Ramos (cell line): Measurements from ENCODE around the gene RNF17.
"Not testable (repeated sequence)": the region's sequence is repeated elsewhere in the genome, so short reads cannot be mapped to it uniquely, and the experiment has no call there.

Experiments
- in situ Hi-C: fragments of 300-500 bp; cut with MboI; formaldehyde crosslinking; loops from one replicate; pipeline ENCODE4 v1.14.3; 2022; ENCODE audit warnings: low sequenced_read_pairs; ENCODE audit not compliant: unreplicated experiment

The RNF17 gene

DNA sequence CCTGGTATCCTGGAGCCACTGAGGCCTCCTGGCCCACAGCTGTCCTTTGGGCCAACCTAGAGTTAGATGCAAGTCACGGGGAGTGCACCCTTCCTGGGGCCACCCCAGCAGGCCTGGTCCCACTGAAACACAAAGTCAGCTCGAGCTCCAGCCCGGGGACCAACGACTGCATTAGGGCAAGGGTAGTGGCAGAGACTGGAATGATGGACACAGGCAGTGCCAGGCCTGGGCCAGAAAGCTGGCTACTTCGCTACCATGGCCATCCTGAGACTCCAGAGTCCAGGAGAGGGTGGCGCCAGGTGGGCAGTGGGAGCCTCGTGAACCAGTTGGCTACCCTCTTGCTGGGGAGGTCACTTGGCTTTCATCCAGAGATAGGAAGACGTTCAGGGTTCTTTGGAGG lies 22.2 kb upstream of the RNF17 start:
- in situ Hi-C loops: no loop called here

DNA sequence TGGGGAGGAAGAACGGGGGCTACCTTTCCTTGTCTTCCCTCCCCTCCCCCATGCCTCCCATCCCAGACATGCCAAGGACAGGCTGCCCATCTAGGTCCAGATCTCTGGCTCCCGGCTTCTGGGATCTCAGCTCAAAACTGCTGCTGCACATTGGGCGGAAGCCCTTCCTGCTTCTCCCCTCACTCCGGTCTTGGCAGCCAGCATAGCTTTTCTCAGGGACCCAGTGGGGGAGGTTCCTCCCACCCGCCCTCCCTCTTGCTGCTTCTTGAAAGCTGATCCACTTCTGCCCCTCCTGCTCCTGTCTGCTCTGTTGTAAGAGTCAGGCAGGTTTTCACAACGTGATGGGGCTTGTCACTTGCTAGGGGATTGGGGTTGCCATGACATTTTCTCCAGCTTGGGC lies 21.7 kb upstream of the RNF17 start:
- in situ Hi-C loops: no loop called here

DNA sequence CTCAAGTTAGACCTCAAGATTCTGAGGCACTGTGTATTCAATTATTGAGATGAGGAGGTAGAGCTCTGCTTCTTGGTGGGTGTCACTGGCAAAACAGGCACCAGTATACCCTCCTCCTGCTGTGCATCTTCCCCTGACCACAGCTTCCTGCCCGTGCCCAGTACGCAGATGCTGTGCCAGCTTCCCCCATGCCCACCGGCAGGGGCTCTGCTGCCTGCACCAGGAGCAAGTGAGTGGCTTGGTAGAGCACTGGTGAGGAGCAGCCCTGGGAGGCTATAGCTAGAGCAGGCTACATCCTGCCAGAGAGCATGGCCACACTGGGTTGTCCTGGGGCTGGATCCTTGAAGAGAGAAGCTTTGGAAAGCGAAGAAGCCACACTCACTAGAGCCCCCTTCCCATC lies 21.0 kb upstream of the RNF17 start:
- in situ Hi-C loops: no loop called here

GRCh38 chr13:24744247-24744646 lies 19.7 kb upstream of the RNF17 start:
- in situ Hi-C loops: no loop called here

- in situ Hi-C loops: no loop called here
Measured at GRCh38 chr13:24745516-24745860, 18.5 kb upstream of the RNF17 start.

DNA sequence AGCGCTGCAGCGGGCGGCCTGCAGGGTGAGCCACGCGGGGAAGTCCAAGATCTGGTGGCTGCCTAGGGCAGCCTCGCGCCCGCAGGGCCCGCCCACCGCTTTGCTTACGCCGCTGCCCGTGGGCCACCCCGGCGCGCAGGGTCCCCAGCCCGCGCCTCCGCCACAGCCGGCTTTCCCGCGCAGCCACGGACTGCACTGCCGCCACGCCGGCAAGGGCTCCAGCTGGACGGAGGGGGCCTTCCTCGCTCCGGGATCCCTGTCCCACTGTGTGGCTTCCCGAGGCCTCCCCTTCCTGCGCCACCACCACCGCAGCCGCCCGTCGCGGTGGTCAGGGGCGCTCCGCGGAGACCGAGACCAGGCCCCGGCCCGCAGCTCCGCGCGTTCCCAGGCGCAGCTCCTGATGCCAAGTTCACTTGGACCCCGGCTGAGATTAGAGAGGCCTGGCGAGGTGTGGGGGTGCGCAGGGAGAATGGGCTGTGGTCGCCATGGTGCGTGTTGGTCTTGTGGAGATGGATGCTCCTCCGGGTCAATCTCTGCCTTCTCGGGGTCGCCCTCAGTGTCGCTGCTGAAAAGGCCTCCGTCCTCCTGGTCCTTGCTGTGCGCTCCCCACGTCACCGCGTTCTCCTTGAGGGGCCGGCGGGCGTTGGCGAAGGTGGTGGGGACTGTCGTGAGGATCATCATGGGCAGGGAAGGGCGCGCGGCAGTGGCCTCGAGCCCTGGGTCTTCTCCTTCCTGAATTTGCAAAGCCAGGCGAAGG lies 17.9 kb upstream of the RNF17 start:
- in situ Hi-C loops: no loop called here

DNA sequence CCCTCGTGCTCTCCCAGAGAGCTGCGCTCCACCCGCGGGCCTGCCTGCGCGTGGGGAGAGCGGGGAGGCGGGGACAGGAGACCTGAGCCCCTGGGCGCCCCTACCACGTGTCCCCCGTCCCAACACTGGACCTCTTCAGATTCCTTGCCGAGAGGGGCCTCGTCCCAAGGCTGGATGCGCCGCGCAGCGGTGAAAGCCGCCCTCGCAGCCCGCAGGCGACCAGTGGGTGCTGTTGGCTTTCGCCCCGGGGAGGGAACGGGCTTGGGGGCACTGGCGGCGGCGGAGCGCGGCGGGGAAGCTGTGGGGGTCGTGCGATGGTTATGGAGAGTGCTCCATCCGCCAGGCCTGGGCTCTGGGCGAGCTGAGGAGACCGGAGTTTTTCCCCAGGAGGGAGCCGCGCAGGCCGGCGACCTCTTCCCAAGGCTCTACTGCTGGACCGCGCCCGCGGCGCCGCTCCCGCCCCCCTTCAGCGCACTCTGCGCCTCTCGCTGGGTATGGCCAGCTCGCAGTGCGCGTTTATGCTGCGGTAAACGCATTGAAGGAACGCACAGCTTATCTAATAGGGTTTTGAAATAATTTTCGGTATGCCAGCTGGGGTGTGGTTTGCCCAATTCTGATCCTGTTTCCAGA lies 17.2 kb upstream of the RNF17 start:
- in situ Hi-C loops: no loop called here

DNA sequence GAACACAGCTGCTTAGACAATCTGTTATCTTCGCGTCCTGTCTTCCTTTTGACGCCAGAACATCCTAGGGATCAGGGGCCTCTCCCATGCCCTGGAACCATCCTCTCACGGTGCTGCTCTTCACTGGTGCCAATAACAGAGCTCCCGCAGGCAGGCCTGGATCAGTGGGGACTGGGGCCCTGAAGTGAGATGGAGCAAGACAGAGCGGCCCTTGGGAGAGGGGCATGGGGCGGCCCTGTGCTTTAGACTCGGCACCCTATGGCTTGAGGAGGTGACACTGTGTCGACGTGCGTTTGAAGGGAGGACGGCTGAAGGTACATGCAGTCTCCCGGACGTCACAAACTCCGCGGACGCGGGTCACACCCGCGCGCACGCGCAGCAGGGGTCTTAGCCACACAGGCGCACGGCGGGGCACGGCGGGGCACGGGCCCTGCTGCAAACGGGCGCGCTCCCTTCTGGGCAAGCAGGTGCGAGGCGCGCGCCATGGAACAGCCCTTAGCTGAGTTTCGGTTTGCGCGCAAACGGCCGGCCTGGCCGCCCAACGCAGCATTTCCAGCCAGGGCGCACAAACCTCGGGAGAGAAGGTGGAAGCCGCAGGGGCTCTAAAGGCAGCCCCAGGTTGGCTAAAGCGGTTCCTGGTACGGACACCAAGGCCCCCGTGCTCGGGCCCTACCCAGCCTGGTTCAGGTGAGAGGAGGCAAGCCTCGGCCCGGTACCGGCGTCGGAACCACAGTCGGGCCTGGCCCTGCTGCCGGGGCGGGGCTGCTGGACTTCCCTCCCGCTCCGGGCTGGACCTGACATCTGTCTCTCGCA lies 16.5 kb upstream of the RNF17 start:
- in situ Hi-C loops: no loop called here

GRCh38 chr13:24748061-24748400 lies 15.9 kb upstream of the RNF17 start:
- in situ Hi-C loops: no loop called here

GRCh38 chr13:24759197-24759596 lies 4.8 kb upstream of the RNF17 start:
- in situ Hi-C loops: no loop called here

- in situ Hi-C loops: no loop called here
Measured at GRCh38 chr13:24764276-24764630, 284 bp downstream of the RNF17 start.

DNA sequence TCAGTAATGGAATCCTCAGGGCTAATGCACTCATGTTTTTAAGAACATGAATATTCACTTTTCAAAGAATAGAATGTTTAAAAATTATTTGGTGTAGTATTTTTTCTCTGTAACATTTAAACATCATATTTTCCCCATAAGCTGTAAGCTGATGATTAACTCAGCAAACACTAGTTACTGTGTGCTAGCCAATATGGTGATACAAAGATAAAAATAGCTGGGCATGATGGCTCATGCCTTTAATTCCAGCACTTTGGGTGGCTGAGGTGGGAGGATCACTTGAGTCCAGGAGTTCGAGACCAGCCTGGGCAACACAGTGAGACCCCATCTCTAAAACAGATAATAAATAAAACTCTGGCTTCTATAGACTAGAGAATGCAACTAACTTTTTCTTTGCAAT lies 13.2 kb downstream of the RNF17 start:
- in situ Hi-C loops: no loop called here

- in situ Hi-C loops: no loop called here
Measured at GRCh38 chr13:24784319-24784718, 20.4 kb downstream of the RNF17 start.

- in situ Hi-C loops: no loop called here
Measured at GRCh38 chr13:24788538-24788937, 24.6 kb downstream of the RNF17 start.

DNA sequence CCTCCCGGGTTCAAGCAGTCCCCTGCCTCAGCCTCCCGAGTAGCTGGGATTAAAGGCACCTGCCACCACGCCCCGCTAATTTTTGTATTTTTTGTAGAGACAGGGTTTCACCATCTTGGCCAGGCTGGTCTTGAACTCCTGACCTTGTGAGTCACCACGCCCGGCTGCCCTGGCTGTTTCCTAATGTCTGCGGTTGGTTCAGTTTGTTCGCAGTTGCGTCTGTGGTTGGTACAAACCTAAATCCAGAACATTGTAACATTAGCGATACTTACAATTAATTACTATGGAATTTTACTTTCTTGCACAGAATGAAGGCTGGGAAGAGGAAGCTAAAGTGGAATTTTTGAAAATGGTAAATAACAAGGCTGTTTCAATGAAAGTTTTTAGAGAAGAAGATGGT lies 38.1 kb downstream of the RNF17 start:
- in situ Hi-C loops: no loop called here

- in situ Hi-C loops: no loop called here
Measured at GRCh38 chr13:24821207-24821606, 57.2 kb downstream of the RNF17 start.

GRCh38 chr13:24822640-24823039 lies 58.7 kb downstream of the RNF17 start:
- in situ Hi-C loops: no loop called here

- in situ Hi-C loops: not testable (repeated sequence)
Measured at GRCh38 chr13:24823122-24823710, 59.2 kb downstream of the RNF17 start.

DNA sequence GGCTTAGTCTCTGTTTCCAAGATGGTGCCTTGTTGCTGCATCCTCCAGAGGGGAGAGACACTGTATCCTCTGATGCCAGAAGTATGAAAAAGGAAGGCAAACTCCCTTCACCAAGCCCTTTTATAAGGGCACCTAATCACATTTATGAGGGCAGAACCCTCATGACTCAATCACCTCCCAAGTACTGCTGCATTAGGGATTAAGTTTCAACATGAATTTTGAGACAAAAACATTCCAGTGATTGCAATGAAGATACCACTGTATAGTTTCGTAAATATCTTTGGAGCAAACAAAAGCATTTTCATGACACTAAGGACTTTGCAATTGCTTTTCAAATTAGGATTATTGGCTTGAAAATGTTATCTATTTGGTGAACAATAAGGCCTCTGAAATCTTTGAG lies 63.8 kb downstream of the RNF17 start:
- in situ Hi-C loops: no loop called here

GRCh38 chr13:24834902-24835510 lies 71.0 kb downstream of the RNF17 start:
- in situ Hi-C loops: no loop called here

- in situ Hi-C loops: not testable (repeated sequence)
Measured at GRCh38 chr13:24837528-24837927, 73.6 kb downstream of the RNF17 start.
